ENCODE measurements around the gene AGPAT1.
A peak's percentile ranks its signal among the peaks of the same experiment; 100 is the strongest.
"Not testable (repeated sequence)": the region's sequence is repeated elsewhere in the genome, so short reads cannot be mapped to it uniquely, and the experiment has no call there.

The AGPAT1 gene

DNA sequence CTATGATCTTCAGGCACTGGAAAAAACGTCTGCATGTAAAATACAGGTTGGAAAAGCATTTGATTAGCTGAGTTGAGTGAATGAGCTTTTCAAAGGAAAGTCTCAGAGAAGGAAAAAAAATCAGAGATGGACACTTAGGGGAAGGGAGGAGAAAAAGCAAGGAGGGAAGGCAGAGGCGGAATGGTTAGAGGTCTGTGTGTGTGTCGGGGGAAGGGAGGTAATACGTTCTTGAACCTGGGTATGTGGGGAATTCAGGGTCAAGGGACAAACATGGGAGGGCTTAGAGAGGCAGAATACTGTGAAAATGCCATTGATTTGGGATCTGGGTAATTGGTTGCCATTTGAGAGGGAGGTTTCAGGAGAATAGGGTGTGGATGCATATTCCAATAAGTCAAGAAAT is 29.2 kb downstream of the AGPAT1 start:
- no peak for DNase-seq

DNA sequence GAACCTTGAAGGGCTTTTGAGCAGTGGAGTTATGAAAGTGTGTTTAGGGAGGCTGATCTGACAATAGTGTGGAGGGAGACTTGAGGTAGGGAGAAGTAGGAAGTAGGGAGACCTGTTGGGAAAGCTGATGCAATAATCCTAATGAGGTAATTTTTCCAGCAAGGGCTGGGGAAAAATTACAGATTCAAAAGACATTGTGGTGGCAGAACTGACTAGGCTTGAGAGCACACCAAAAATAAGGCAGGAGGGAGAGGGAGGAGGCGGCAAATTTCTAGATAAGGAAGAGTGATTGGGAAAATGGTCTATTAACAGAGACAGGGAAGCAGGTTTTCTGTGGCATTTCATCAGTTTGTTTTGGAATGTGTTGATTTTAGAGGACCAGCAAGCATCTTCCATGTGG is 29.6 kb downstream of the AGPAT1 start:
- DNase-seq, result no peak

DNA sequence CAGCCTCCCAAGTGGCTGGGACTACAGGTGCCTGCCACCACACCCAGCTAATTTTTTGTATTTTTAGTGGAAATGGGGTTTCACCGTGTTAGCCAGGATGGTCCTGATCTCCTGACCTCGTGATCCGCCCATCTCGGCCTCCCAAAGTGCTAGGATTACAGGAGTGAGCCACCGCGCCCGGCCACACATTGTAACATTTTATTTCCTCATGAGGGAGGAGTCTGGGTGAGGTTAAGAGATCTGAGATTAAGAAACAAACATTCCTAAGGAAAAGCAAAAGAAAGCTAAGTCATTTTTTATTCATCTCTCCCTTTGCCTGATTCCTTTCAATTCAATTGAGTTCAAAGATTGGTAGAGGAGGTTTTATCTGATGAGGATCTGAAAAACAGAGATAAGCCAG is 31.6 kb downstream of the AGPAT1 start:
- DNase-seq, result not testable (repeated sequence)

- no peak for DNase-seq
Observed at GRCh38 chr6:32140420-32141046, 35.4 kb downstream of the AGPAT1 start.

GRCh38 chr6:32139590-32139989 is 36.3 kb downstream of the AGPAT1 start:
- DNase-seq, result no peak

DNA sequence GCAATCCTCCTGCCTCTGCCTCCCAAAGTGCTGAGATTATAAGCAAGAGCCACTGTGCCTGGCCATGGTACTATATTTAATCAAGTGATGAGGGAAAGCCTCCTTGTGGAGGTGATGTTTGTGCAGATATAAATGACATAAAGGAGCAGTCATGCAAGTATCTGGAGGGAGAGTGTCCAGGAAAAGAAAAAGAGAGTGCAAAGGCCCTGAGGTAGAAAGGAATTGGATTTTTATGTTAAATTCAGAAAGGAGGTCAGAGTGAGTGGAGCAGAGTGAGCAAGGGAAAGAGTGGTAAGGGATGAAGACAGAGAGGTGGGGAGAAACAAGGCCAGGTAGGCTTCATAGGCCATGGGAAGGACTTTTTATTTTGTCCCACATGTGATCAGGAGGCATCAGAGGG is 38.4 kb downstream of the AGPAT1 start:
- DNase-seq, result no peak

GRCh38 chr6:32133786-32134185 is 42.1 kb downstream of the AGPAT1 start:
- no peak for DNase-seq

DNA sequence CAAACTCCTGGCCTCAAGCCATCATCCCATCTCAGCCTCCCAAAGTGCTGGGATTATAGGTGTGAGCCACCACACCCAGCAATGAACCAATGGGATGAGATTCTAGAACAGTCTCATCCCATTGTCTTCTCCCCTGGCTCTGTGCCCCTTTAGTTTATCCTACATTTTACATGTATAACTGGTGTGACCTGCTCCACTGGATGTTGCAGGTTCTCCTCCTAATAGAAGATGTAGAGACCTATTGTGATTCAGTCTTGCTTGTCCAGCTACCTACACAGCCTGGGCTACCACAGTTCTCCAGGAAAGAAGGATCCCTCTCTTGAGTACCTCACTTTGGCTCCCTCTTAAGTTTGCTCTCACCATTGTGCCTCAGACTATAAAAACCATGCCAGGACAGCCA is 43.8 kb downstream of the AGPAT1 start:
- peak; percentile 11 for DNase-seq

DNA sequence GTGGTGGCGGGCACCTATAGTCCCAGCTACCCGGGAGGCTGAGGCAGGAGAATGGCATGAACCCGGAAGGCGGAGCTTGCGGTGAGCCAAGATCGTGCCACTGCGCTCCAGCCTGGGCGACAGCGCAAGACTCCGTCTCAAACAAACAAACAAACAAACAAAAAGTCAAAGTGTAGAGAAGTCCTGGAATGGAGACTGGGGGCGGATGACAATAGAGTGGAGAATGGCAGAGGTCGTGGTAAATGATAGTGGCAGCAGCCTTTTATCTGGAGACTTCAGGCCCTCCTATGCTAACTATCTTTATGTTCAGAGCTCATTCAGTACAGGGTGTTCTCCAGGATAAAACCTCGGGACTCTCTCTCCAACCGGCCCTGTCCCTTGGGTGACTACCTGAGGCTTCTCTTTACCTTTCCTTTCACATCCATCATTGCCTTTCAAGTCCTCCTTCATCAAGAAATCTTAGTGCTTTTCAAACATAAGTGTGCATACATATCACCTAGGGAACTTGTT is 44.4 kb downstream of the AGPAT1 start:
- no peak for DNase-seq

DNA sequence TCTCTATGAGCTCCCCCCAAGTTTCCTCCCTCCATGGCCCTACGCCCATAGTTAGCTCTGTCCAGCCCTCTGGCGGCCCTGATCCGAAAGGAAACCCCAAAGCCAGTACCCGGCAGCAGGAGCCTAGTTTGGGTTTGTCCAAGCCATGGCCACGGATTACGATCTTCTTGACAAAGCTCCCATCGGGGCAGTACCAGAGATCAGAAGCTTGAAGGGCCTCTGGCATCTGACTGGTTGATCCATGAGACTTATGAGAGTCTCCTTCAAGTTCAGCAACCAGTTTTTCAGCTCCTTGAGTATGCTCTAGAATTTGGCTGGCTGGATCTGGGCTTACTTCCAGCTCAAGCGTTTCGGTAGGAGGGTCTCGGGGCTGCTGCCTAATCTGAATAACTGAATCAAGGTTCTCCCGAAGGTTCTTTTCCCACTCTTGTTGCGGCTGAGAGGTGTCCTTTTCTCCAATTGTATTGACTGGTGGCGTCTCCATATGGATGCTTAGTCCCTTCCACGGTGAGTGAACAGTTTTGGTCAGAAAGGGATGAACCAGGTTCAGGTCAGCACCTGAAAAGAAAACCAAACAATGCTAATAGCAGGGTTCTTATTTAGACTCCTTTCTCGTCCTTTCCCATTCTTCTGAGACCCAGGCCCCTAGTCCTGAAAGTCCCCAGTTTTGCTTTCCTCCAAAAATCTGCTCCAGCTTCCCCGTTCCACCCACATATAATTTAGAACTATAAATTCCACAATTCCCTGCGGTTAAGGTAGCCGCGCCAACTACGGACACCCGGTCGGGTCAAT is 46.4 kb downstream of the AGPAT1 start:
- peak; percentile 61 for DNase-seq

- no peak for DNase-seq
Observed at GRCh38 chr6:32128751-32129296, 47.1 kb downstream of the AGPAT1 start.

- DNase-seq, result peak; percentile 100
Observed at GRCh38 chr6:32127717-32128592, 47.9 kb downstream of the AGPAT1 start, which contains the start of gene ATF6B. Gene ATF6B, minus strand, starts transcription at chr6:32128246. Its CDS starts 39 bp downstream, at chr6:32128207.

- no peak for DNase-seq
Observed at GRCh38 chr6:32127409-32127716, 48.5 kb downstream of the AGPAT1 start.

DNA sequence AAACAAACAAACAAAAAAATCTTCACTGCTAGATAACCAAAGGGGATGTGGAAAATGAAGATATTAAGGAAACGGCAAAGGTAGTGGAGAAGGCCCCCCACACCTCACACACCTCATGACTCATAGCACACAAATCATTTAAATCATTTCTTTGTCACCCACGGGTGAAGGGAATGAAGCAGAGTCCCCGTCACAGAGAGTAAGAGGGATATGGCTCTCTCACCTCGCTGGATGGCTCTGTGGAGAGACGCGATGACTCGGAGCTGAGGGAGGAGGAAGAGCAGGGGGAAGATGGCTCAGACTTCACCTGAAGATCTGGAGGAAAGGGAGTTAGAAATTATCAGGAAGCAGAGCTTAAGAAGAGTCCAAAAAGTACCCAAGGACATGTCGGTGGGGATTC is 49.0 kb downstream of the AGPAT1 start:
- DNase-seq, result no peak

DNA sequence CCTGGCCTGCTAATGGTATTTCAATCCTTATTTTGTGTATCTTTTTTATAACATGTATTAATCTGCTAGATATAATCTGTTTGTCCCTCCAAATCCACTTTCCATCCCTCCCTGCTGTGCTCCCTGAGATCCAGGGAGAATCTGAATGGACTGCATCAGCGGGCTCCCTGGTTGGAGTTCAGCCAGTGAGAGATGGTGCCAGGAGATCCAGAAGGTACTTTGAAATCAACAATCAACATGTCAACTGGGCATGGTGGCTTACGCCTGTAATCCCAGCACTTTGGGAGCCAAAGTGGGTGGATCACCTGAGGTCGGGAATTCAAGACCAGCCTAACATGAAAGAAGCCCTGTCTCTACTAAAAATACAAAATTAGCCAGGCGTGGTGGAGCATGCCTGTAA is 52.2 kb downstream of the AGPAT1 start:
- DNase-seq, result no peak

- DNase-seq, result no peak
Observed at GRCh38 chr6:32120573-32121059, 55.3 kb downstream of the AGPAT1 start.

- peak; percentile 19 for DNase-seq
Observed at GRCh38 chr6:32118782-32119628, 56.9 kb downstream of the AGPAT1 start.
